CD14-positive monocyte (primary cell): ENCODE data around the gene MICAL2. TPM values are rescaled to one million over a fixed set of nuclear protein-coding genes. Genes with fewer than 3 reads are reported as not detected.

Experiments
- DNase-seq, 3 donors: peaks; one replicate each; pipeline ENCODE4 v3.0.0-alpha.2; 2011 to 2022
- H2AFZ ChIP-seq: 2 replicates; pipeline ENCODE4 v1.6.0; 2012; ENCODE audit warnings: mild to moderate bottlenecking, low read depth, low read length, inconsistent platforms; ENCODE audit not compliant: insufficient read depth, poor library complexity, severe bottlenecking
- H3K27ac ChIP-seq, 2 donors: 1 replicate in 1 of 2; 2 replicates in 1 of 2; pipeline ENCODE4 v1.5.1; 2012 to 2013; ENCODE audit warnings: low read length in 2 of 2, control low read depth in 1 of 2, inconsistent platforms in 1 of 2, low read depth in 1 of 2, mild to moderate bottlenecking in 1 of 2
- H3K27me3 ChIP-seq, 2 donors: one replicate each; pipeline versions ENCODE4 v1.6.0 to v1.6.1; 2011 to 2013; ENCODE audit warnings: low read length in 2 of 2; ENCODE audit not compliant: control insufficient read depth in 2 of 2, insufficient read depth in 2 of 2
- H3K36me3 ChIP-seq, 2 donors: replicated peaks in 1 of 2; 1 replicate in 1 of 2; 2 replicates in 1 of 2; pipeline versions ENCODE4 v1.5.1 to v1.6.1; 2012 to 2013; ENCODE audit warnings: low read length in 2 of 2, control low read depth in 1 of 2, inconsistent platforms in 1 of 2, mild to moderate bottlenecking in 1 of 2; ENCODE audit not compliant: insufficient read depth in 2 of 2, control insufficient read depth in 1 of 2
- H3K4me1 ChIP-seq, 2 donors: 1 replicate in 1 of 2; 2 replicates in 1 of 2; pipeline versions ENCODE4 v1.5.1 to v1.6.1; 2012 to 2013; ENCODE audit warnings: low read length in 2 of 2, control low read depth in 1 of 2, inconsistent platforms in 1 of 2, mild to moderate bottlenecking in 1 of 2, moderate library complexity in 1 of 2; ENCODE audit not compliant: insufficient read depth in 2 of 2, control insufficient read depth in 1 of 2
- H3K4me2 ChIP-seq: replicated peaks from 2 replicates; pipeline ENCODE3; 2012; ENCODE audit warnings: low read length, moderate library complexity, mild to moderate bottlenecking; ENCODE audit not compliant: poor library complexity, severe bottlenecking; ENCODE audit errors: extremely low read depth
- H3K4me3 ChIP-seq, 3 experiments: fragments of 200-600 bp in 1 of 3; sonication (generic) in 1 of 3; replicated peaks in 1 of 3; 1 replicate in 2 of 3; 2 replicates in 1 of 3; pipeline ENCODE4 v1.5.1; 2011 to 2013; ENCODE audit warnings: low read length in 3 of 3, mild to moderate bottlenecking in 3 of 3, control low read depth in 2 of 3, low read depth in 2 of 3, inconsistent platforms in 1 of 3, moderate library complexity in 1 of 3
- H3K79me2 ChIP-seq: 2 replicates; pipeline ENCODE4 v1.6.0; 2012; ENCODE audit warnings: mild to moderate bottlenecking, control low read depth, inconsistent platforms, low read length, moderate library complexity; ENCODE audit not compliant: insufficient read depth
- H3K9ac ChIP-seq: 2 replicates; pipeline ENCODE4 v1.6.0; 2017; ENCODE audit warnings: low read length, mild to moderate bottlenecking; ENCODE audit not compliant: insufficient read depth, poor library complexity, severe bottlenecking
- H3K9me3 ChIP-seq, 2 donors: replicated peaks in 1 of 2; 1 replicate in 1 of 2; 2 replicates in 1 of 2; pipeline versions ENCODE4 v1.5.1 to v1.6.1; 2012 to 2013; ENCODE audit warnings: low read length in 2 of 2, control low read depth in 1 of 2; ENCODE audit not compliant: control insufficient read depth in 1 of 2, insufficient read depth in 1 of 2
- H4K20me1 ChIP-seq: 2 replicates; pipeline ENCODE4 v1.6.0; 2012; ENCODE audit warnings: mild to moderate bottlenecking, low read length, control low read depth, moderate library complexity; ENCODE audit not compliant: insufficient read depth
- H3K27ac Mint-ChIP-seq, 7 donors: one replicate each; pipeline ENCODE4 v1.8.0; 2020; ENCODE audit warnings: mild to moderate bottlenecking in 7 of 7, mixed read lengths in 7 of 7, moderate library complexity in 6 of 7, inconsistent platforms in 2 of 7
- H3K27me3 Mint-ChIP-seq, 3 donors: one replicate each; pipeline ENCODE4 v1.8.0; 2021 to 2022; ENCODE audit warnings: low read depth in 3 of 3, mild to moderate bottlenecking in 3 of 3, mixed read lengths in 3 of 3, moderate library complexity in 3 of 3, inconsistent platforms in 1 of 3
- H3K36me3 Mint-ChIP-seq, 2 donors: one replicate each; pipeline ENCODE4 v1.8.0; 2020; ENCODE audit warnings: mixed read lengths in 2 of 2, inconsistent platforms in 1 of 2, mild to moderate bottlenecking in 1 of 2
- H3K4me1 Mint-ChIP-seq: one replicate; pipeline ENCODE4 v1.8.0; 2020; ENCODE audit warnings: mild to moderate bottlenecking, mixed read lengths
- H3K4me3 Mint-ChIP-seq, 2 donors: one replicate each; pipeline ENCODE4 v1.8.0; 2020; ENCODE audit warnings: mild to moderate bottlenecking in 2 of 2, mixed read lengths in 2 of 2, moderate library complexity in 1 of 2
- H3K9me3 Mint-ChIP-seq, 7 donors: one replicate each; pipeline ENCODE4 v1.8.0; 2020 to 2022; ENCODE audit warnings: mixed read lengths in 7 of 7, mild to moderate bottlenecking in 6 of 7, moderate library complexity in 6 of 7, inconsistent platforms in 2 of 7
- CTCF ChIP-seq: fragments of 200-600 bp; IDR thresholded peaks from one replicate; pipeline ENCODE4 v1.8.0; 2022; ENCODE audit warnings: antibody characterized with exemption, mild to moderate bottlenecking
- WGBS: methylation state at CpG from one replicate; pipeline ENCODE4 v1.1.5; 2013; ENCODE audit warnings: missing lambda C conversion rate; ENCODE audit not compliant: insufficient coverage; 5-methylcytosine and 5-hydroxymethylcytosine counted together
- intact Hi-C, 2 donors: fragments of 100-400 bp; cut with micrococcal nuclease; formaldehyde crosslinking; loops; one replicate each; pipeline versions ENCODE4 v1.15.0 to v1.15.1; 2023
- polyA plus RNA-seq, 3 donors: library from polyadenylated mRNA; depleted of rRNA in 1 of 3; unstranded in 2 of 3; stranded (reverse) in 1 of 3; fragments of 300-500 nt in 2 of 3; fragments of >200 nt in 1 of 3; fragmentation: Illumina TruSeq in 2 of 3; gene quantifications; 1 replicate in 2 of 3; 2 replicates in 1 of 3; pipeline ENCODE4 v1.2.3, GENCODE V29; 2012 to 2021

Gene MICAL2
- polyA plus RNA-seq, 3 donors: 39.8 to 72.5 (median 44.0) TPM

- intact Hi-C loops: no loop called here
- Histone ChIP-seq H3K27me3 (no peaks in the 10 kb centered on the region), H3K4me3 (no peak overlapping the region), H2AFZ (no peak overlapping the region), H3K4me1 (peaks cover 36 to 42% of the 10 kb centered on the region in 2 donors), H3K79me2 (peaks cover 29% of the 10 kb centered on the region), H3K9ac (no peak overlapping the region), H3K27ac (no peak overlapping the region), H3K9me3 (no peaks in the 10 kb centered on the region), H4K20me1 (peaks cover 51% of the 10 kb centered on the region), H3K4me2 (no peak overlapping the region), H3K36me3 (peaks cover 28 to 53% of the 10 kb centered on the region in 2 donors)
- DNase-seq: no peak
- Mint-ChIP-seq H3K4me3 (no peak overlapping the region), H3K9me3 (no peaks in the 10 kb centered on the region), H3K27ac (no peak overlapping the region), H3K4me1 (peaks cover 44% of the 10 kb centered on the region), H3K27me3 (no peaks in the 10 kb centered on the region), H3K36me3 (peaks cover 50 to 74% of the 10 kb centered on the region in 2 donors)
- TF ChIP-seq CTCF: no peak
- WGBS: 90% methylated on average over 12 of the region's 13 CpGs
Measured at GRCh38 chr11:12137938-12138731, 27.7 kb downstream of the MICAL2 start.

GRCh38 chr11:12139144-12139881, 28.9 kb downstream of the MICAL2 start:
- Histone ChIP-seq H3K4me2 (no peak overlapping the region), H3K27me3 (no peaks in the 10 kb centered on the region), H3K4me3 (no peak overlapping the region), H3K27ac (no peak overlapping the region), H3K4me1 (peaks cover 25 to 30% of the 10 kb centered on the region in 2 donors), H3K9ac (no peak overlapping the region), H3K79me2 (peaks cover 35% of the 10 kb centered on the region), H2AFZ (no peak overlapping the region), H3K9me3 (no peaks in the 10 kb centered on the region), H4K20me1 (peaks cover 60% of the 10 kb centered on the region), H3K36me3 (peaks cover 33 to 65% of the 10 kb centered on the region in 2 donors)
- Mint-ChIP-seq H3K9me3 (no peaks in the 10 kb centered on the region), H3K4me3 (no peak overlapping the region), H3K27me3 (no peaks in the 10 kb centered on the region), H3K27ac (peak overlapping the region in 1 of 7 donors; percentile 27), H3K36me3 (peaks cover 58 to 85% of the 10 kb centered on the region in 2 donors), H3K4me1 (peaks cover 32% of the 10 kb centered on the region)
- no peak for TF ChIP-seq CTCF
- intact Hi-C loops: no loop called here
- no peak for DNase-seq
- 94% methylated on average over 9 of the region's 12 CpGs for WGBS
